GM10847 (cell line): Measurements from ENCODE around the gene SEMA4D.
A peak's percentile ranks its signal among the peaks of the same experiment; 100 is the strongest.

Experiments
- POLR2A ChIP-seq: IDR thresholded peaks from 2 replicates; pipeline ENCODE4 v1.6.1; 2011; ENCODE audit not compliant: insufficient read length; ENCODE audit errors: extremely low read depth

Gene SEMA4D

DNA sequence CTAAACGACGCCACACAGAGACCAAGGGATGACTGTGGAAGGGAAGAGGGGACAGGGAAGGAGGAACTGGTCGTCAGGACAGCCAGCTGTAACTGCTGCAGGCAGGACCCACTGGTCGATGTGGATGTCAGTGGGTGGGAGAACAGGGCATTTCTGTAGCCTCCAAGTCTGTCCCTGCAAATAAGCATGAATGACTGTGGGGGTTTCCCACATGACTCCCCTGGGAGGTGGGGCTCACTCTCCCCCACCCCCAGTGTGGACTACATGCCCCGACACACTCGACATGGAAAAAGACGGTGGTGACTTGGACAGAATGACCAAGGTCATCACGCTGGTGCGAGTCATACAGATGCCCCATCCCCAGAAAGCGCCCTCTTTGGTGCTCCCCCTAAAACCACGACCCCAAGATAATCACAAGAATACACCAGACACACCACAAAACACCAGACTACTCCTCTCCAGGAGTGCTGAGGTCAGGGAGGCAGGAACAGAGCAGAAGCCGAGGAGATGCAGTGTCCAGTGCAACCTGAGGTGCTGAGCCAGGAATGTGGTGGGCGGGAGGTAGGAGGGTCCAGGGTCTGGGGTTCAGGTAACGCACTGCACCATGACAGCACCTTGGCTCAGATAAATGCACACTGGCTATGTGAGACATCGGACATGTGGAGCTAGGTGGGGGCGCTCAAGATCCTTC, 114.7 kb downstream of the SEMA4D start:
- no peak for TF ChIP-seq POLR2A

DNA sequence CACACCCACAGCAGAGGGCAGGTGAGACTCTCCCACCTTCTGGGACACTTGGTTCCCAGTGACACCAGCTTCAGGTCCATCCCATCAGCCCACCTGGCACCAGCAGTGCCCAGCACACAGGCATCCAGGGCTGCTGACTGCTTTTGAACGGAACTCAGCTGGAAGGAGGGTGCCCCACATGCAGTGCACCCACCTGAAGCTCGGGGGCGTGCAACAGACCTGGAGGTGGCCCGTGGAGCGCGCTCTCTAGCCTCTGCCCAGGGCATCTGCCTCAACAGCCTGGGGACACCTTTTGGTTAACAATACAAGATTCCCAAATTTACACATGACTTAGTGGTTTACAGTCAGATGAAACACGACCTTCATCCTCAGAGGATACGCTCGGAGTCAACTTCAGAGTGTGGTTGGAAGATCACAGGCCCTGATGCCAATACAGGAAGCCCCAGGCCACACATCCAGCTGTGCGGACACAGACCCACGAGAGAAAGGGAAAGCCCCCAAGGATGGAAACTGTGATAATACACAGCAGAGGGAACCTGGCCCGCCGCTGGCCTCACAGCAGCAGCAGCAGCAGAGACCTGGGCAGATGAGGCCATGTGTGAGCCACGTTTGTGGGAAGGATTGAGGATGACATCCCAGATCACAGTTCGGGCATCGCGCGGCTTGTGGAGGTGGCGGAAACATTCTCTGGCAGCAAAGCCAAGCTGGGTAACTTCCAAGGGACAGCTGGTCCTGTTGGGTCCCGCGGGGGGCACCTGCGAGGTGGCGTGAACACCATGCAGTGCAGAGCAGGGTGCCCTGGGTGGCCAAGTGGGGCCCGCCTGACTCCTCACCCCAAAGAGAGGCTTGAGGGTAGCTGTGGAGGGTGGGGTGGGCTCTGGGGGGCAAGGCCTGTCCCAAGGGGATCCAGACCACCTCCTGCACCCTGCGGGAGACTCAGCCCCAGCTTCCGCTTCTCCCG, 115.6 kb downstream of the SEMA4D start:
- TF ChIP-seq POLR2A: no peak

DNA sequence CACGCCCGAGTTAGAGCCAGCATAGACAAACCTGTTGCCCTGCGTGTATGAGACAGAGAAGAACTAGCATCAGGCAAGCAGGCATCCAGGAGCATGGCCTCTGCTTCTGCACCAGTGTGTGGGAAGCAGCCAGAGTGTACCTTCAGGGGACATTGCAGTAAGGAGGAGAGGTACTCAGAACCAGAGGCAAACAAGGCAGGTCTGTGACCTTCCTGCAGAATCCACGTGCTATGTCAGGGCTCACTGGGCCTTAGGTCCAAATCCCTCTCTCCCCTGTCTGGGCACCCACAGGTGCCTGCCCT, 116.7 kb downstream of the SEMA4D start:
- TF ChIP-seq POLR2A: no peak

- TF ChIP-seq POLR2A: no peak
These were observed 117.2 kb downstream of the SEMA4D start for GRCh38 chr9:89380437-89381307.

- no peak for TF ChIP-seq POLR2A
These were observed 118.3 kb downstream of the SEMA4D start for GRCh38 chr9:89379508-89380115.

- no peak for TF ChIP-seq POLR2A
These were observed 118.9 kb downstream of the SEMA4D start for GRCh38 chr9:89379031-89379430.

DNA sequence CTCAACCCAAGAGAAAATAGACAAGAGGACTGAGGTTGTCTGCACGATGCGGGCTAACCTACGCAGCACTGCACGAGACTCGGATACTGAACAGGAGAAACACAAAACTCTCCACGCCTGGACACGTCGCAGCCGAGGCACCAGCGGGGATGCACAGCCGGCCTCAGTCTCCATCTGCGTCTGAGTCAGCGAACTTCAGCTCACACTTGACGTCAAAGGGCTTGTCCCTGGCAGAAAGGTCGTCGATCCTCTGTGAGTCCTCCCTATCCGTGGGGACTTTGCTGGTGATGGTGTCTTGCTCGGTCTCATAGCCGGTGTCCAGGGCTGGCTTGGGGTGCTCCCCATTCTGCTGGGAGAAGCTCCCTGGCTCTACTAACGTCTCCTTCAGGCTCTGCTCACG, 119.4 kb downstream of the SEMA4D start:
- TF ChIP-seq POLR2A: no peak

- TF ChIP-seq POLR2A: no peak
These were observed 120.5 kb downstream of the SEMA4D start for GRCh38 chr9:89377411-89377810.

GRCh38 chr9:89376741-89377351, 121.1 kb downstream of the SEMA4D start:
- no peak for TF ChIP-seq POLR2A

GRCh38 chr9:89376286-89376685, 121.6 kb downstream of the SEMA4D start:
- TF ChIP-seq POLR2A: no peak

DNA sequence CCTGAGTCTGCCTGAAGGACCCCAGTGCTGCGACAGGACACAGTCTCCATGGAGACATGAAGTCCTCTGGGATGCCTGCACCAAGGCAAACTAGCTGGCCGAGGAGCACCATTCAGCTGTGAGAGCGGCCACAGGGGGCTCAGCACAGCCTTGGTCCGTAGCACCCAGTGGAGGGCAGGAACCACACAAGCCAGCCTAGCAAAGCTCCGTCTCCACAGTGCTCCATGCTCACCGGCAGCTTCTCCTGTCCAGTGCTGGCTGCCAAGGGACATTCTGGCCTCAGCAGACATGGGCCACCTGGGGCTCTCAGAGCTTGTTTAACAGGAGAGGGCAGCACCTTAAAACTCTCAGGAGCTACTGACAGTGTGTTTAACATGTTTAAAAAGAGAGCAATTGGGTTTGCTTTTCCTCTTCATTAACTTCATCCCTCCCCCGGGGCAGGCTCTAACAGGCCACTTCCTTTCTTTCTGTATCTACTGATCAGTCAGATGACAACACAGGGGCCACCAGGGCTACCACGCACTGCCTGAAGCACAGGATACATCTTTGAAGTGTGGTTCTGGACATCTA, 122.6 kb downstream of the SEMA4D start:
- no peak for TF ChIP-seq POLR2A

DNA sequence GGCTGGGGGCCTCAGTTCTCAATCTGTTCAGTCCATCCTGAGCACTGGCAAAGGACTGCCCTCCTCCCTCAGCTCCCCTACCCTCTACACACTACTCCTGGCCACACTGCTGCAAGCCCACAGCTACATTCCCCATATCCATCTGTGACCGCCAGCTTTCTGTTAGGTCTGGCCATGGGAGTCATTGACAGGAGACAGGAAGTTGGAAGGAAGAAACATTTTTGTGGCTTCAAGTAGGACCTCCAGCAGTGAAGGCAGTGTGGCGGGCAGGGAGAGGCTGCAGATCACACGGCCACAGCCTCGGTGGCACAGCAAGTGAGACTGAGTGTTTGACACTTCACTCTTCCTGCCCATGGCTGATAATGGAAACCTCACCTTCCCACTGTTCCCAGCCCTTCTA, 123.7 kb downstream of the SEMA4D start:
- TF ChIP-seq POLR2A: no peak

DNA sequence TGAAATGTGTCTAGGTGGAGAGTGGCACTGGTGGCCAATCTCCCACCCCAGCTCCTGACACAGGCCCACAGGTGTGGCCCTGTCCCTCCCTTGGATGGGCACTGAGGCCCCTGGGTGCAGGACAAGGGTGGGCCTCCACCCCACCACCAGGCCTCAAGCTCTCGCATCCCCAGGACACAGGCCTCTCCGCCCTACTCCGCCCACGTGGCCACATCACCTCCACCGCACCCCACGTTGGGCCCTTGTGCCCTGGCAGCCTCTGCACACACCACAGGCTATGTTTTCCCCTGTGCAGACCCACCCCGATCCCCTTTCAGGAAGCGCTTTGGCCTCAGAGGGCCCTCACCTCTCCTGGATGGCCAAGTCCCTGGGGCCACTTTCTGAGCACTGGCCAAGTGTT, 124.9 kb downstream of the SEMA4D start:
- no peak for TF ChIP-seq POLR2A

- peak; percentile 12 for TF ChIP-seq POLR2A
These were observed 125.6 kb downstream of the SEMA4D start for GRCh38 chr9:89372230-89372816.
